GM19238 (cell line): ENCODE measurements around the gene SERPINB7.
"Not testable (repeated sequence)": the region's sequence is repeated elsewhere in the genome, so short reads cannot be mapped to it uniquely, and the experiment has no call there.

Source experiments
- DNase-seq: peaks from one replicate; pipeline ENCODE4 v3.0.0; 2011; ENCODE audit warnings: low spot score; ENCODE audit not compliant: insufficient read length

Gene SERPINB7

GRCh38 chr18:63775166-63775730 is at the start of gene SERPINB7:
TSS of gene SERPINB7 (plus strand) at chr18:63775418. CDS start at chr18:63782373, 6,955 bp downstream.
- no peak for DNase-seq

- no peak for DNase-seq
These were observed 49.3 kb upstream of the SERPINB7 start for GRCh38 chr18:63725682-63726480.

- DNase-seq = no peak
These were observed 44.4 kb upstream of the SERPINB7 start for GRCh38 chr18:63730773-63731172.

- DNase-seq = no peak
These were observed 44.0 kb upstream of the SERPINB7 start for GRCh38 chr18:63731215-63731614.

GRCh38 chr18:63736876-63737275 is 38.3 kb upstream of the SERPINB7 start:
- no peak for DNase-seq

- no peak for DNase-seq
These were observed 33.4 kb upstream of the SERPINB7 start for GRCh38 chr18:63741769-63742168.

- no peak for DNase-seq
These were observed 28.2 kb upstream of the SERPINB7 start for GRCh38 chr18:63747006-63747405.

- DNase-seq = no peak
These were observed 25.7 kb upstream of the SERPINB7 start for GRCh38 chr18:63749489-63749888.

GRCh38 chr18:63752636-63753035 is 22.6 kb upstream of the SERPINB7 start:
- no peak for DNase-seq

- no peak for DNase-seq
These were observed 21.5 kb upstream of the SERPINB7 start for GRCh38 chr18:63753676-63754075.

- no peak for DNase-seq
These were observed 17.7 kb upstream of the SERPINB7 start for GRCh38 chr18:63757541-63757940.

GRCh38 chr18:63758615-63759240 is 16.5 kb upstream of the SERPINB7 start:
- DNase-seq = no peak

GRCh38 chr18:63759786-63760185 is 15.4 kb upstream of the SERPINB7 start:
- DNase-seq = not testable (repeated sequence)

GRCh38 chr18:63762518-63762917 is 12.7 kb upstream of the SERPINB7 start:
- DNase-seq = no peak

GRCh38 chr18:63763831-63764600 is 11.2 kb upstream of the SERPINB7 start:
- no peak for DNase-seq

- no peak for DNase-seq
These were observed 9.4 kb upstream of the SERPINB7 start for GRCh38 chr18:63765837-63766236.

GRCh38 chr18:63773551-63773950 is 1.7 kb upstream of the SERPINB7 start:
- no peak for DNase-seq

- DNase-seq = no peak
These were observed 707 bp upstream of the SERPINB7 start for GRCh38 chr18:63774511-63774910.

- no peak for DNase-seq
These were observed 4.2 kb downstream of the SERPINB7 start for GRCh38 chr18:63779386-63779785.

GRCh38 chr18:63783394-63783793 is 8.2 kb downstream of the SERPINB7 start:
- DNase-seq = no peak

GRCh38 chr18:63784787-63785452 is 9.7 kb downstream of the SERPINB7 start:
- no peak for DNase-seq
